ENCODE data around the gene ALDH1A1. TPM values are rescaled to one million over a fixed set of nuclear protein-coding genes. Genes with fewer than 3 reads are reported as not detected.

Gene ALDH1A1
- total and polyA plus RNA-seq, 9 of the 15 experiments (the other 6 are each of a cell fraction or from before 2014, with no cell fraction given): 1.8 to 86.3 (median 24.4) TPM

DNA sequence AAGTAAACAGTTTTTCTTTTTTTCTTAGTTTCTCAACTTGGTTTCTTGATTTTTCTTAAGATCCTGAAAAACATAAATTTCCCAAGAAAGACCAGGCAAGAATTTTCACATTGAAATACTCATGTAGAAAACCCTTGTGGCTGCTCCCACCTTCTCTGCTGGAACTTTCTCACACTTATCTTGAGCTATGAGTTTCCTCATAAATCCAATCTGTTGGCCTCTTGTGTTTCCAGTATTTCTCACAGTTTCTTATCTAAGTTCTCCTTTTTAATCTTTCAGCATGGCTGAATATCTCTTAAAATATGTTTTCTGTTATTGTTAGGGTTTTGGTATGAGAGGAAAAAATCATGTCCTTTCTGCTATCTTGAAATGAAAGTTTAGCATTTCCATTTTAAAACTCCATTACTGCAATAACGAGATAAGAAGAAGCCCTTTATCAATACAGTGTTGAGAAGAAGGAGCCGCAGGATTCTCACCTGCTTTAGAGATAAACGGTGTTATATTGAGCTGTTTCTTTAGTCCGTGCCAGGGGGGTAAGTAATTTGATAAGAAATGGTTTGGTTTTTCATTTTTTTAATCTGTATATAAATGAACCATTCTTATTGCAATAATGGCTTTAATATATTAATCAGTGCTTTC, 89.3 kb downstream of the ALDH1A1 start (continued):
- TF ChIP-seq, protein P1, sequence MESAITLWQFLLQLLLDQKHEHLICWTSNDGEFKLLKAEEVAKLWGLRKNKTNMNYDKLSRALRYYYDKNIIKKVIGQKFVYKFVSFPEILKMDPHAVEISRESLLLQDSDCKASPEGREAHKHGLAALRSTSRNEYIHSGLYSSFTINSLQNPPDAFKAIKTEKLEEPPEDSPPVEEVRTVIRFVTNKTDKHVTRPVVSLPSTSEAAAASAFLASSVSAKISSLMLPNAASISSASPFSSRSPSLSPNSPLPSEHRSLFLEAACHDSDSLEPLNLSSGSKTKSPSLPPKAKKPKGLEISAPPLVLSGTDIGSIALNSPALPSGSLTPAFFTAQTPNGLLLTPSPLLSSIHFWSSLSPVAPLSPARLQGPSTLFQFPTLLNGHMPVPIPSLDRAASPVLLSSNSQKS (CRISPR knock-in tag; IDR thresholded peaks at IDR 0.05): no peak
- no peak for TF ChIP-seq ZBTB1 (CRISPR knock-in tag; IDR thresholded peaks at IDR 0.05; ENCODE audit: borderline replicate concordance, low read depth)
- no peak for TF ChIP-seq ZNF583 (CRISPR knock-in tag; IDR thresholded peaks at IDR 0.05)
- TF ChIP-seq CEBPB (tag; IDR thresholded peaks at IDR 0.05): no peak
- TF ChIP-seq SMC3 (conservative IDR thresholded peaks at IDR 0.05; ENCODE audit: insufficient read depth, low read depth, low read length): no peak
- TF ChIP-seq, protein P2, sequence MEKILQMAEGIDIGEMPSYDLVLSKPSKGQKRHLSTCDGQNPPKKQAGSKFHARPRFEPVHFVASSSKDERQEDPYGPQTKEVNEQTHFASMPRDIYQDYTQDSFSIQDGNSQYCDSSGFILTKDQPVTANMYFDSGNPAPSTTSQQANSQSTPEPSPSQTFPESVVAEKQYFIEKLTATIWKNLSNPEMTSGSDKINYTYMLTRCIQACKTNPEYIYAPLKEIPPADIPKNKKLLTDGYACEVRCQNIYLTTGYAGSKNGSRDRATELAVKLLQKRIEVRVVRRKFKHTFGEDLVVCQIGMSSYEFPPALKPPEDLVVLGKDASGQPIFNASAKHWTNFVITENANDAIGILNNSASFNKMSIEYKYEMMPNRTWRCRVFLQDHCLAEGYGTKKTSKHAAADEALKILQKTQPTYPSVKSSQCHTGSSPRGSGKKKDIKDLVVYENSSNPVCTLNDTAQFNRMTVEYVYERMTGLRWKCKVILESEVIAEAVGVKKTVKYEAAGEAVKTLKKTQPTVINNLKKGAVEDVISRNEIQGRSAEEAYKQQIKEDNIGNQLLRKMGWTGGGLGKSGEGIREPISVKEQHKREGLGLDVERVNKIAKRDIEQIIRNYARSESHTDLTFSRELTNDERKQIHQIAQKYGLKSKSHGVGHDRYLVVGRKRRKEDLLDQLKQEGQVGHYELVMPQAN (IDR thresholded peaks at IDR 0.05; ENCODE audit: borderline replicate concordance): no peak
- TF ChIP-seq, protein P3, sequence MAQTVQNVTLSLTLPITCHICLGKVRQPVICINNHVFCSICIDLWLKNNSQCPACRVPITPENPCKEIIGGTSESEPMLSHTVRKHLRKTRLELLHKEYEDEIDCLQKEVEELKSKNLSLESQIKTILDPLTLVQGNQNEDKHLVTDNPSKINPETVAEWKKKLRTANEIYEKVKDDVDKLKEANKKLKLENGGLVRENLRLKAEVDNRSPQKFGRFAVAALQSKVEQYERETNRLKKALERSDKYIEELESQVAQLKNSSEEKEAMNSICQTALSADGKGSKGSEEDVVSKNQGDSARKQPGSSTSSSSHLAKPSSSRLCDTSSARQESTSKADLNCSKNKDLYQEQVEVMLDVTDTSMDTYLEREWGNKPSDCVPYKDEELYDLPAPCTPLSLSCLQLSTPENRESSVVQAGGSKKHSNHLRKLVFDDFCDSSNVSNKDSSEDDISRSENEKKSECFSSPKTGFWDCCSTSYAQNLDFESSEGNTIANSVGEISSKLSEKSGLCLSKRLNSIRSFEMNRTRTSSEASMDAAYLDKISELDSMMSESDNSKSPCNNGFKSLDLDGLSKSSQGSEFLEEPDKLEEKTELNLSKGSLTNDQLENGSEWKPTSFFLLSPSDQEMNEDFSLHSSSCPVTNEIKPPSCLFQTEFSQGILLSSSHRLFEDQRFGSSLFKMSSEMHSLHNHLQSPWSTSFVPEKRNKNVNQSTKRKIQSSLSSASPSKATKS (CRISPR knock-in tag; IDR thresholded peaks at IDR 0.05): no peak
- TF ChIP-seq, protein P4, sequence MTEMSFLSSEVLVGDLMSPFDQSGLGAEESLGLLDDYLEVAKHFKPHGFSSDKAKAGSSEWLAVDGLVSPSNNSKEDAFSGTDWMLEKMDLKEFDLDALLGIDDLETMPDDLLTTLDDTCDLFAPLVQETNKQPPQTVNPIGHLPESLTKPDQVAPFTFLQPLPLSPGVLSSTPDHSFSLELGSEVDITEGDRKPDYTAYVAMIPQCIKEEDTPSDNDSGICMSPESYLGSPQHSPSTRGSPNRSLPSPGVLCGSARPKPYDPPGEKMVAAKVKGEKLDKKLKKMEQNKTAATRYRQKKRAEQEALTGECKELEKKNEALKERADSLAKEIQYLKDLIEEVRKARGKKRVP (CRISPR knock-in tag; IDR thresholded peaks at IDR 0.05): no peak
- TF ChIP-seq TAL1 (IDR thresholded peaks at IDR 0.05): 0 out of 2 replicates have a peak, but pooled peaks have one; percentile 11
- TF ChIP-seq, protein P5, sequence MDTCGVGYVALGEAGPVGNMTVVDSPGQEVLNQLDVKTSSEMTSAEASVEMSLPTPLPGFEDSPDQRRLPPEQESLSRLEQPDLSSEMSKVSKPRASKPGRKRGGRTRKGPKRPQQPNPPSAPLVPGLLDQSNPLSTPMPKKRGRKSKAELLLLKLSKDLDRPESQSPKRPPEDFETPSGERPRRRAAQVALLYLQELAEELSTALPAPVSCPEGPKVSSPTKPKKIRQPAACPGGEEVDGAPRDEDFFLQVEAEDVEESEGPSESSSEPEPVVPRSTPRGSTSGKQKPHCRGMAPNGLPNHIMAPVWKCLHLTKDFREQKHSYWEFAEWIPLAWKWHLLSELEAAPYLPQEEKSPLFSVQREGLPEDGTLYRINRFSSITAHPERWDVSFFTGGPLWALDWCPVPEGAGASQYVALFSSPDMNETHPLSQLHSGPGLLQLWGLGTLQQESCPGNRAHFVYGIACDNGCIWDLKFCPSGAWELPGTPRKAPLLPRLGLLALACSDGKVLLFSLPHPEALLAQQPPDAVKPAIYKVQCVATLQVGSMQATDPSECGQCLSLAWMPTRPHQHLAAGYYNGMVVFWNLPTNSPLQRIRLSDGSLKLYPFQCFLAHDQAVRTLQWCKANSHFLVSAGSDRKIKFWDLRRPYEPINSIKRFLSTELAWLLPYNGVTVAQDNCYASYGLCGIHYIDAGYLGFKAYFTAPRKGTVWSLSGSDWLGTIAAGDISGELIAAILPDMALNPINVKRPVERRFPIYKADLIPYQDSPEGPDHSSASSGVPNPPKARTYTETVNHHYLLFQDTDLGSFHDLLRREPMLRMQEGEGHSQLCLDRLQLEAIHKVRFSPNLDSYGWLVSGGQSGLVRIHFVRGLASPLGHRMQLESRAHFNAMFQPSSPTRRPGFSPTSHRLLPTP (IDR thresholded peaks at IDR 0.05; ENCODE audit: borderline replicate concordance, extremely low read depth, insufficient read length): no peak
- TF ChIP-seq CXXC5 (CRISPR knock-in tag; IDR thresholded peaks at IDR 0.05): no peak
- TF ChIP-seq, protein P6, sequence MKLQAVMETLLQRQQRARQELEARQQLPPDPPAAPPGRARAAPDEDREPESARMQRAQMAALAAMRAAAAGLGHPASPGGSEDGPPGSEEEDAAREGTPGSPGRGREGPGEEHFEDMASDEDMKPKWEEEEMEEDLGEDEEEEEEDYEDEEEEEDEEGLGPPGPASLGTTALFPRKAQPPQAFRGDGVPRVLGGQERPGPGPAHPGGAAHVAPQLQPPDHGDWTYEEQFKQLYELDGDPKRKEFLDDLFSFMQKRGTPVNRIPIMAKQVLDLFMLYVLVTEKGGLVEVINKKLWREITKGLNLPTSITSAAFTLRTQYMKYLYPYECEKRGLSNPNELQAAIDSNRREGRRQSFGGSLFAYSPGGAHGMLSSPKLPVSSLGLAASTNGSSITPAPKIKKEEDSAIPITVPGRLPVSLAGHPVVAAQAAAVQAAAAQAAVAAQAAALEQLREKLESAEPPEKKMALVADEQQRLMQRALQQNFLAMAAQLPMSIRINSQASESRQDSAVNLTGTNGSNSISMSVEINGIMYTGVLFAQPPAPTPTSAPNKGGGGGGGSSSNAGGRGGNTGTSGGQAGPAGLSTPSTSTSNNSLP (IDR thresholded peaks at IDR 0.05; ENCODE audit: borderline replicate concordance, low read depth, low read length): no peak
- no peak for TF ChIP-seq PURB (CRISPR knock-in tag; IDR thresholded peaks at IDR 0.05; ENCODE audit: low read depth)
- TF ChIP-seq CTBP1 (IDR thresholded peaks at IDR 0.05; ENCODE audit: borderline replicate concordance): no peak
- TF ChIP-seq ZNF224 (CRISPR knock-in tag; IDR thresholded peaks at IDR 0.05): no peak
- TF ChIP-seq CREBBP (IDR thresholded peaks at IDR 0.05; ENCODE audit: low read depth, low read length): no peak
- no peak for TF ChIP-seq EP300 (IDR thresholded peaks at IDR 0.05; ENCODE audit: low read length)
